HL-60/S4 treated with retinoic acid at 250 ng/mL for 4 days and 3 days (cell line): ENCODE results near the gene DOHH.
"Not testable (repeated sequence)": the region's sequence is repeated elsewhere in the genome, so short reads cannot be mapped to it uniquely, and the experiment has no call there.

Experiments used
- in situ Hi-C: fragments of 300-500 bp; cut with MboI; formaldehyde crosslinking; loops from 2 replicates; pipeline ENCODE4 v1.7.0; 2022; ENCODE audit warnings: low sequenced_read_pairs

DOHH gene

GRCh38 chr19:3520166-3521103 lies 20.0 kb upstream of the DOHH start:
- in situ Hi-C loops: no loop called here

DNA sequence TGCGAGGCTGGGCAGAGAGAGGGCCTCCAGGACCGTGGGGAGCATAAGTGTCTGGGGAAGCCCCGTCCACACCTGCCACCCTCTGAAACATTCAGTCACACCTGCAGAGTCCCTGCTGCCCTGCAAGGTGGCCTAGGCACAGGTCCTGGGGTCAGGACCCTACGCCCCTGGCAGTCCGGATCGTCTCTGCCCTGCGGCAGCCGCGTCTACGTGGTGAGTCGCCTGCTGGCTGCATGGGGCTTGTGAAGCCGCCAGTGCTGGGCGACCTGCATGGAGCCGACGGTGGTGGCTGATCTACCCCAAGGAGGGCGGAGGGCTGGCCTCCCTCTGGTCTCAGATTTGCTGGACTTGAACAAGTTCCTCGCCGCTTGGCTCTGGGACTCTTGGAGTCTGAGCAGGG lies 18.7 kb upstream of the DOHH start:
- in situ Hi-C loops: no loop called here

- in situ Hi-C loops: no loop called here
Observed at GRCh38 chr19:3518659-3519058, 18.2 kb upstream of the DOHH start.

GRCh38 chr19:3518255-3518654 lies 17.8 kb upstream of the DOHH start:
- in situ Hi-C loops: no loop called here

GRCh38 chr19:3517638-3518037 lies 17.2 kb upstream of the DOHH start:
- in situ Hi-C loops: no loop called here

- in situ Hi-C loops: no loop called here
Observed at GRCh38 chr19:3516675-3517207, 16.3 kb upstream of the DOHH start.

- in situ Hi-C loops: no loop called here
Observed at GRCh38 chr19:3515891-3516422, 15.5 kb upstream of the DOHH start.

DNA sequence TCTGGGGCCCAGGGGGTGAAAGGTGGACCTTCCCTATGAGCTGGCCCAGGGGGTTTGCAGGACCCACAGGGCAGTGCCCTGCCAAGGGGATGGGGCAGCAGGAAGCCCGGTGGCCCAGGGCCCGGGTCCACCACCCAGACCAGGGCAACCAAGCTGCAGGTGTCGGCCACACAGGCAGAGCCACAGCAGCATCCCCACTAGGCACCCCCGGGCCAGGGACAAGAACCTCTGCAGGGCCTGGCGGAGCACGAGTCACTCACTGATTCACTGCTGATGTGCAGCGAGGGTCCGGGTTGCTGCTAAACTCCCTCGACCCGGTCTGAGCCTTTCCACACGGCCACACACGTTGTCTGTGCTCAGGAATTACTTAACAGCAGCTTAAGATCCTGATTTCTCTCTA lies 14.5 kb upstream of the DOHH start:
- in situ Hi-C loops: no loop called here

DNA sequence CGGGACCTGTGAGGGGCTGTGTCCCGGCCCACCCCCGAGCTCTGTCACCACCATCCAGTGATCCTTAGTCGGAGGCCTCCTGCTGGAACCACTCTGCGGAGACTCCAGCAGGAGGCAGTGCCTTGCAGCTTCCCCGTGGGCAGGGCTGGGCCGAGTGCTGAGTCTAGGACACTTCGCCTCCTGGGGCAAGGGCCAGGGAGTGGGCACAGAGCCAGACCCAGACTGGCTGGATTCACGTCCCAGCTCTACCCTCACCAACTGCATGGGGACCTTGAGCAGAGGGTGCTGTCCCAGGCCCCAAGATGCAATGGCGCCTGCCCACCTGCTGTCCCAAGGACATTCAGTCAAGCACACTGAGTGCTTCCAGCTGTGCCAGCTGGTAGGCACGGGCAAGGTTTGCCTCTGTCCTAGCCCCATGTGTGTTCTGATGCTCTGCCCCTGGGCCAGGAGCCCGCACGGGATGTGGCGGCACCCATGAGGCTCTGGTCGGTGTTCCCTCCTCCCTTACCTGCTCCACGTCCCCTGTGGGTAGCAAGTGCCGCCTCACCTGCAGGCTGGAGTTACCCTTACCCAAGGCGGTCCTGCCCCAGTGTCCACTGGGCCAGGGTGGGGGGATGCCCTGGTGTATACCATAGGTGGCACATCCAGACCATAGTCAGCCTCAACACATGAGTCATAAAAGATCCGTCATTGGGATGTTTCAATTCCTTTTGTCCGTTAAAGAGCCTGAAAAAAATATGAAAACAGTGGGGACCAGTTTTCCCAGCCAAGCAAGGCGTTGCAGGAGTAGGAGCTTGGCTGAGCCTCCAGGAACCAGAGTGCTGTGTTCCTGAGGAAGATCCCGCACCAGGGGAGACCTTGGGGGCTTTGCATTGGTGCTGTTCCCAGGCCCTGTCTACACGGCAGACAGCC lies 13.0 kb upstream of the DOHH start:
- in situ Hi-C loops: no loop called here

DNA sequence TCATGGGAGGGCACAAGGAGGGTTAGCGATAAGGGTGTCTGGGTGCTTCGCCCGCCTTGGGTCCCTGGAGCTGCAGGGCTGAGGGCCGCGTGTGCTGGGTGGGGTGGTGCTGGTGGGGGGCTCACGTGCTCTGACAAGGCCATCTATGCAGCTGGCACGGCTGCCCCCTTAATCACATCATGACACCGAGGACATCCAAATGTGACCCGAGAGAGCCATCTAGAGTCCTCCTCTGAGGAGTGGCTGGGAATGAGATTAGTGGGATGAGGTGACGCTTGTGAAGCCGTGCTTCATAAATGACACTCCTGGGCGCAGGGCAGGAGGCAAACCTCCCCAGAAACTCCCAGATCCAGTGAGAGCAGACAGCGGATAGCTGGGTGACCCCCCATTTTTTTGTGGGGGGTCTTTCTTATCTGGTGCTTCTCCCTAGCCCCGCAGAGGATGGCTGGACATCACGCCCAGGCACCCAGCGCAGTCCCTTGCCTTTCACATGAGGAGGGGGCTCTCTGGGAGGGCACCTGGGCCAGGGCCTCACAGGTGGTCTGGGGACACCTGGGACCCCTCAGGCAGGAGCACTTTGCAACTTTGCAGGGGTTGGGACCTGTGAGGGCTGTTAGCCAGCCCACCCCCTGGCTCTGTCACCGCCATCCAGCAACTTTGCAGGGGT lies 12.2 kb upstream of the DOHH start:
- in situ Hi-C loops: no loop called here

GRCh38 chr19:3511506-3512251 lies 11.2 kb upstream of the DOHH start:
- in situ Hi-C loops: no loop called here

GRCh38 chr19:3510727-3511126 lies 10.3 kb upstream of the DOHH start:
- in situ Hi-C loops: no loop called here

- in situ Hi-C loops: no loop called here
Observed at GRCh38 chr19:3509566-3509989, 9.1 kb upstream of the DOHH start.

- in situ Hi-C loops: no loop called here
Observed at GRCh38 chr19:3508771-3509535, 8.5 kb upstream of the DOHH start.

GRCh38 chr19:3508121-3508661 lies 7.7 kb upstream of the DOHH start:
- in situ Hi-C loops: not testable (repeated sequence)

DNA sequence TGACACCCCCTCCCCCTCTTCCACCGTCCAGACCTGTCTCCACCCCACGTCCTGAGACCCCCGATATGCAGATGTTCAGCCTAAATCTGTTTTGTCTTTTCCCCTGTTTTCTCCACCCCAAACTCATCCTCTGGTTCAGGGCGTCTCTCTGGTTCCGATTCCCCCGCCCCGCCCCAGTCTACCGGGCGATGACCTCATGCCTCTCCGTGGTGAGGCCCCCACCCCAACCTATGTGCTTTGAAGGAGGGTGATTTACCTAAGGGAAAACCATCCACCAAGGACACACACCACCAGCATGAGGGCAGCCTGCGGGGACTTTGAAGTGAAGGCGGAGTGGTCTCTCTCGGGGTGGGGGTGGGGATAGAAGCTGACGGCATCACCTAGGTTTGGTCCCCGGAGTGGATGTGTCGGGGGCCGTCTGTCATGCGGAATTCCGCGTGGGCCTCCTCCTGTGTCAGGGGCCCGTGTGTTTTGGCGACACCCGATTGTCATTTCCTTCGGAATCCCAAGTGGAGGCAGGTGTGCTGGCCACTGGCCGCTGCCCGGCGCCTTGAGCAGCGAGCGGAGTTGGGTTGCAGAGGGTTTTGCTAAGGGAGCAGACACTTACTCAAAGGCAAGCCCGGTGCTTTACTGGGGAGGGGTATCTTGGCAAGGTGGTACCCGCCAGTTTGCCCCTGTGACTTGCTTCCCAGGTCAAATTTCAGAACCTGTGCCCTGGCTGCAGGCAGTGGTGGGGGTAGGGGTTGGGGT lies 7.1 kb upstream of the DOHH start:
- in situ Hi-C loops: no loop called here

DNA sequence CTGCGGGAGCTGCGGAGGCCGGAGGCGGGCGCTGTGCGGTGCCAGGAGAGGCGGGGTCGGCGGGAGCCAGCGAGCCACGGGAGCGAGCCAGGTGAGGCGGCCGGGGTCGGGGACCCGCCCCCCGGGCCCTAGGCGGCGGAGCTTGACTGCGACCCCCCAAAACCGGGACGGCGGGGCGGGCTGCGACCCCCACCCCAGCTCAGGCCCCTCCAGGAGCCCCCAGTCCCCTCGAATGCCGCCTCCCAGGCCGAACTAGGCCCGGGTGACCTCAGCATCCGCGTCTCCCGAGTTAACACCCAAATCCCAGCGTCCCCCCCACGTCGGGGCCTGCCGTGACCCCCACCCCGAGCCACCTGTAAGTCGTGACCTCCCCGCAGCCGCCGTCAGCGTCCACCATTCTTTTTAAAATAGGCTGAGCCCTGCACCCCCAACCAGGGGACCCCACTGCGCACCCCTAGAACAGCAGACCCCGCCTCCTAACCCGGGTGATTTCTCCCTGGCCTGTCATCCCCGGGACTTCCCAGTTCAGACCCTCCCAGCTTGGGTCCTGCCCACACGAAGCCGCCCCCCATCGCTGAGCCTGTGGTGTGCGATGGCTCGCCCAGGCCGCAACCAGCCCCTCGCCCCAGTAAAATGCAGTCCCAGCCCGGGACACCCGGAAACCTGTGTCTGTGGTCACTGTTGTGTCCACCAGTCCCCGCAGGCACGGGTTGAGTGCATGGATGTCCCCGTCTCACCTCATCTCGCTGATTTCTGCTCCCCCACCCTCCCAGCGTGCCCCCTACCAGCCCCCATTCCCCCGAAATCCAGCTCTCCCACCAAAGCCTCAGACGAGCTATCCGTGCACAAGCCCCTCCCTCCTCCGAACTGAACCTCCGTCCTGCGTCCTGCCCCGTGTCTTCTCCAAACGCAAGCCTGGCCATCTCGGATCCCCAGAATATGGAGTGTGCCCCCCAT lies 6.2 kb upstream of the DOHH start:
- in situ Hi-C loops: no loop called here
